Measurements from ENCODE around the gene LRRC39. TPM values are rescaled to one million over a fixed set of nuclear protein-coding genes. Genes with fewer than 3 reads are reported as not detected.
"Not testable (repeated sequence)": the region's sequence is repeated elsewhere in the genome, so short reads cannot be mapped to it uniquely, and the experiment has no call there.

Gene LRRC39
- total RNA-seq, 1 donor from 2014 or later, result 0.54 TPM

DNA sequence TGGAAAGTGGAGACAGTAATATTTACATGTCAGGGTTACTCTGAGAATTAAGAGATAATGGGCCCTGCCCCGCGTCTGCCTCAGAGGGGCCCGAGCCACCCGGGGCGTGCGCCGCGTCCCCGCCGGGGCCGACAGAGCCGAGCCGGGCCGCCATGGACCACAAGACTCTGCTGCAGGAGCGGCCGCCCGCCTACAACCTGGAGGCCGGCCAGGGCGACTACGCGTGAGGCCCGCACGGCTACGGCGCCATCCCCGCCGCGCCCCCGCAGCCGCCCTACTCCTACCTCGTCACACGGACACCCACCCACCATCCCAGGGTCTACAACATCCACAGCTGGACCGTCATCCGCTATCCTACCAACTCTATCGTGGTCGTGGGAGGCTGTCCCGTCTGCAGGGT, 35.1 kb upstream of the LRRC39 start:
- peaks cover 5% of the 10 kb centered on the region for H3K27me3 Mint-ChIP-seq (ENCODE audit: insufficient read depth, low read depth)
- H3K4me2 ChIP-seq, result no peak overlapping the region
- TF ChIP-seq CTCF (IDR thresholded peaks at IDR 0.05) (no peak), EZH2phosphoT487 (IDR thresholded peaks at IDR 0.05) (no peak), EZH2 (IDR thresholded peaks at IDR 0.05) (no peak)
- DNase-seq (ENCODE audit: low spot score), result no peak
- no peaks in the 10 kb centered on the region for H4K20me1 ChIP-seq (ENCODE audit: low read depth)
- peaks cover 21% of the 10 kb centered on the region for H3K36me3 ChIP-seq
- H3K4me3 ChIP-seq, result no peak overlapping the region
- H3K9me3 Mint-ChIP-seq, result no peaks in the 10 kb centered on the region
- H3K27ac ChIP-seq, result no peak overlapping the region
- H2AFZ ChIP-seq (replicated peaks), result no peak overlapping the region
- H3K9ac ChIP-seq, result no peak overlapping the region
- no peaks in the 10 kb centered on the region for H3K79me2 ChIP-seq (ENCODE audit: low read depth)
- H3K36me3 Mint-ChIP-seq, result peaks cover 4% of the 10 kb centered on the region
- H3K9me3 ChIP-seq (ENCODE audit: low read depth), result no peaks in the 10 kb centered on the region
- H3F3A ChIP-seq (ENCODE audit: low read depth), result no peaks in the 10 kb centered on the region
- H3K4me1 Mint-ChIP-seq, result no peaks in the 10 kb centered on the region
- no peaks in the 10 kb centered on the region for H3K27me3 ChIP-seq
- no peak overlapping the region for H3K4me3 Mint-ChIP-seq
- no peak overlapping the region for H3K27ac Mint-ChIP-seq
- no peaks in the 10 kb centered on the region for H3K4me1 ChIP-seq

DNA sequence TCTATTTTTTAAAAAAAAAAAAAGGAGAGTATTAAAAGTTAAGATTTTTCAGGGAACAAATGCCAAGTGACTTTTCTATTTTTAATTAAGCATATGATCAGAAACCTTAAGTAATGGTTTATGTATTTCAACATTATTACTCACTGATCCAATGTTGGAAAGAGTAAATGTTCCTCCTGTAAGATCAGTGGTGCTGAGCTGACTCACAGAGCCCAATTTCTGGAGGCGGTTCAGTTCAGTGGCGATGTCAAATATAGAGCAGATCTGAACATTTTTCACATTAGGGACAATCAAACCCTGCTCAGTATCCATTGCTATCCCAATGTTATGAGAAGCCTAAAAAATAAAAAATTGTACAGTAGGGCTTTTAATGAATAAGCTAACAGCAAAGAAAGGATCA, 28.2 kb upstream of the LRRC39 start:
- Mint-ChIP-seq H3K36me3 (peaks cover 51% of the 10 kb centered on the region), H3K4me3 (no peak overlapping the region), H3K27me3 (ENCODE audit: insufficient read depth, low read depth) (no peaks in the 10 kb centered on the region), H3K9me3 (peaks cover 18% of the 10 kb centered on the region), H3K4me1 (no peaks in the 10 kb centered on the region), H3K27ac (no peak overlapping the region)
- Histone ChIP-seq H3F3A (ENCODE audit: low read depth) (no peaks in the 10 kb centered on the region), H3K79me2 (ENCODE audit: low read depth) (no peaks in the 10 kb centered on the region), H4K20me1 (ENCODE audit: low read depth) (no peaks in the 10 kb centered on the region), H3K4me3 (no peak overlapping the region), H3K4me2 (no peak overlapping the region), H2AFZ (replicated peaks) (no peak overlapping the region), H3K9me3 (ENCODE audit: low read depth) (no peaks in the 10 kb centered on the region), H3K9ac (no peak overlapping the region), H3K36me3 (peaks cover 28% of the 10 kb centered on the region), H3K27ac (no peak overlapping the region), H3K27me3 (no peaks in the 10 kb centered on the region), H3K4me1 (no peaks in the 10 kb centered on the region)
- TF ChIP-seq EZH2phosphoT487 (IDR thresholded peaks at IDR 0.05) (no peak), EZH2 (IDR thresholded peaks at IDR 0.05) (no peak), CTCF (IDR thresholded peaks at IDR 0.05) (no peak)
- no peak for DNase-seq (ENCODE audit: low spot score)

- H3K4me2 ChIP-seq; H3F3A ChIP-seq (ENCODE audit: low read depth): not testable (repeated sequence)
Measured at GRCh38 chr1:100205593-100205992, 27.5 kb upstream of the LRRC39 start.

GRCh38 chr1:100205103-100205502, 27.0 kb upstream of the LRRC39 start:
- not testable (repeated sequence) for H3K4me1 Mint-ChIP-seq; DNase-seq (ENCODE audit: low spot score); H4K20me1 ChIP-seq (ENCODE audit: low read depth); H3K27me3 Mint-ChIP-seq (ENCODE audit: insufficient read depth, low read depth); H3K4me3 ChIP-seq; H3K4me2 ChIP-seq; H3K27ac ChIP-seq; H3K79me2 ChIP-seq (ENCODE audit: low read depth); H3K27me3 ChIP-seq; H3K4me3 Mint-ChIP-seq; H3F3A ChIP-seq (ENCODE audit: low read depth); H3K9ac ChIP-seq; H3K27ac Mint-ChIP-seq; H3K9me3 ChIP-seq (ENCODE audit: low read depth); H3K4me1 ChIP-seq; H2AFZ ChIP-seq (replicated peaks)
- peaks cover 56% of the 10 kb centered on the region for H3K36me3 Mint-ChIP-seq
- H3K36me3 ChIP-seq, result peaks cover 25% of the 10 kb centered on the region
- H3K9me3 Mint-ChIP-seq, result peaks cover 19% of the 10 kb centered on the region

More at GRCh38 chr1:100205593-100205992, 27.5 kb upstream of the LRRC39 start:
- not testable (repeated sequence) for H3K27me3 Mint-ChIP-seq (ENCODE audit: insufficient read depth, low read depth); H3K4me1 Mint-ChIP-seq; H3K79me2 ChIP-seq (ENCODE audit: low read depth); H2AFZ ChIP-seq (replicated peaks); H3K27ac ChIP-seq; H3K27me3 ChIP-seq; H3K4me1 ChIP-seq; H3K27ac Mint-ChIP-seq; H4K20me1 ChIP-seq (ENCODE audit: low read depth); H3K4me3 ChIP-seq; H3K4me3 Mint-ChIP-seq; DNase-seq (ENCODE audit: low spot score); H3K9ac ChIP-seq; H3K9me3 ChIP-seq (ENCODE audit: low read depth)
- H3K36me3 Mint-ChIP-seq, result peaks cover 58% of the 10 kb centered on the region
- peaks cover 19% of the 10 kb centered on the region for H3K9me3 Mint-ChIP-seq
- H3K36me3 ChIP-seq, result peaks cover 29% of the 10 kb centered on the region

DNA sequence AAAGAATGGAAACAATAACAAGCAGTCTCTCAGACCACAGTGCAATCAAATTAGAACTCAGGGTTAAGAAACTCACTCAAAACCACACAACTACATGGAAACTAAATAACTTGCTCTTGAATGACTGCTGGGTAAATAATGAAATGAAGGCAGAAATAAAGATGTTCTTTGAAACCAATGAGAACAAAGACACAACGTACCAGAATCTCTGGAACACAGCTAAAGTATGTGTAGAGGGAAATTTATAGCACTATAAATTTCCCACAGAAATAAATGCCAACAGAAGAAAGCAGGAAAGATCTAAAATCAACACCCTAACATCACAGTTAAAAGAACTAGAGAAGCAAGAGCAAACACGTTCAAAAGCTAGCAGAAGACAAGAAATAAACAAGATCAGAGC, 24.6 kb upstream of the LRRC39 start:
- H3K36me3 Mint-ChIP-seq, result peaks cover 61% of the 10 kb centered on the region
- Histone ChIP-seq H3K36me3 (peaks cover 27% of the 10 kb centered on the region), H3K4me1 (peaks cover 11% of the 10 kb centered on the region)
- H3K27ac Mint-ChIP-seq; H3K27me3 ChIP-seq; H3K4me3 Mint-ChIP-seq; H3K9me3 ChIP-seq (ENCODE audit: low read depth); H3K27me3 Mint-ChIP-seq (ENCODE audit: insufficient read depth, low read depth); H2AFZ ChIP-seq (replicated peaks); H3K4me1 Mint-ChIP-seq; H3K27ac ChIP-seq; H4K20me1 ChIP-seq (ENCODE audit: low read depth); H3K4me3 ChIP-seq; H3K4me2 ChIP-seq; DNase-seq (ENCODE audit: low spot score); H3K9ac ChIP-seq; H3F3A ChIP-seq (ENCODE audit: low read depth); H3K79me2 ChIP-seq (ENCODE audit: low read depth): not testable (repeated sequence)
- peaks cover 19% of the 10 kb centered on the region for H3K9me3 Mint-ChIP-seq

DNA sequence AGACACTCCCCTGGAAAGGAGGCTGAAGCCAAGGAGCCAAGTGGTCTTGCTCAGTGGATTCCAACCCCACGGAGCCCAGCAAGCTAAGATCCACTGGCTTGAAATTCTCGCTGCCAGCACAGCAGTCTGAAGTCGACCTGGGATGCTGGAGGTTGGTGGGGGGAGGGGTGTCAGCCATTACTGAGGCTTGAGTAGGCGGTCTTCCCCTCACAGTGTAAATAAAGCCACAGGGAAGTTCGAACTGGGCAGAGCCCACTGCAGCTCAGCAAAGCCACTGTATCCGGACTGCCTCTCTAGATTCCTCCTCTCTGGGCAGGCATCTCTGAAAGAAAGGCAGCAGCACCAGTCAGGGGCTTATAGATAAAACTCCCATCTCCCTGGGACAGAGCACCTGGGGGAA, 22.0 kb upstream of the LRRC39 start:
- H3K4me1 Mint-ChIP-seq; H4K20me1 ChIP-seq (ENCODE audit: low read depth); H3K9me3 ChIP-seq (ENCODE audit: low read depth); H3K27me3 ChIP-seq; H3K27me3 Mint-ChIP-seq (ENCODE audit: insufficient read depth, low read depth); H3K9ac ChIP-seq; H3K79me2 ChIP-seq (ENCODE audit: low read depth); H3F3A ChIP-seq (ENCODE audit: low read depth); H3K4me3 ChIP-seq; H2AFZ ChIP-seq (replicated peaks); H3K27ac Mint-ChIP-seq; H3K4me3 Mint-ChIP-seq: not testable (repeated sequence)
- peak overlapping the region; percentile 67 for H3K27ac ChIP-seq
- peaks cover 26% of the 10 kb centered on the region for H3K36me3 ChIP-seq
- peak; percentile 64 for DNase-seq (ENCODE audit: low spot score)
- H3K4me1 ChIP-seq, result peaks cover 11% of the 10 kb centered on the region
- peaks cover 60% of the 10 kb centered on the region for H3K36me3 Mint-ChIP-seq
- peaks cover 12% of the 10 kb centered on the region for H3K9me3 Mint-ChIP-seq
- peak overlapping the region; percentile 57 for H3K4me2 ChIP-seq
